ENCODE results near the gene MAP3K5.
"Not testable (repeated sequence)": the region's sequence is repeated elsewhere in the genome, so short reads cannot be mapped to it uniquely, and the experiment has no call there.

MAP3K5 gene

GRCh38 chr6:136792410-136793262, at the start of gene MAP3K5:
MAP3K5 (minus strand) TSS chr6:136792477; CDS start chr6:136792157, 320 bp downstream.
- H3K36me3 Mint-ChIP-seq = peaks cover 8% of the 10 kb centered on the region
- H3K27ac Mint-ChIP-seq = peak within 1 kb of the TSS; percentile 99
- DNase-seq (ENCODE audit: low spot score in 2 of 2) (peak; percentile 97), ATAC-seq (ENCODE audit: low read depth) (peak; percentile 66)
- H3K9me3 Mint-ChIP-seq = no peaks in the 10 kb centered on the region
- H3K4me1 Mint-ChIP-seq = peaks cover 21% of the 10 kb centered on the region
- H3K4me3 Mint-ChIP-seq = peak within 1 kb of the TSS; percentile 93
- no peaks in the 10 kb centered on the region for H3K27me3 Mint-ChIP-seq

GRCh38 chr6:136840276-136841001, 48.2 kb upstream of the MAP3K5 start:
- Mint-ChIP-seq H3K27me3 (no peaks in the 10 kb centered on the region), H3K36me3 (peaks cover 6% of the 10 kb centered on the region), H3K4me1 (peaks cover 4% of the 10 kb centered on the region), H3K4me3 (no peak overlapping the region), H3K9me3 (no peaks in the 10 kb centered on the region), H3K27ac (no peak overlapping the region)
- no peak for ATAC-seq (ENCODE audit: low read depth)
- DNase-seq (ENCODE audit: low spot score in 2 of 2) = no peak

- no peak for DNase-seq (ENCODE audit: low spot score in 2 of 2)
- Mint-ChIP-seq H3K4me1 (peaks cover 4% of the 10 kb centered on the region), H3K4me3 (no peak overlapping the region), H3K36me3 (peaks cover 49% of the 10 kb centered on the region), H3K27me3 (no peaks in the 10 kb centered on the region), H3K27ac (no peak overlapping the region), H3K9me3 (peaks cover 8% of the 10 kb centered on the region)
- no peak for ATAC-seq (ENCODE audit: low read depth)
These were observed 39.7 kb upstream of the MAP3K5 start for GRCh38 chr6:136831873-136832562.

- H3K27ac Mint-ChIP-seq = no peak overlapping the region
- ATAC-seq (ENCODE audit: low read depth) (no peak), DNase-seq (ENCODE audit: low spot score in 2 of 2) (no peak)
- H3K4me1 Mint-ChIP-seq = peaks cover 13% of the 10 kb centered on the region
- H3K36me3 Mint-ChIP-seq = peaks cover 37% of the 10 kb centered on the region
- no peaks in the 10 kb centered on the region for H3K27me3 Mint-ChIP-seq
- peaks cover 3% of the 10 kb centered on the region for H3K9me3 Mint-ChIP-seq
- H3K4me3 Mint-ChIP-seq = no peak overlapping the region
These were observed 33.9 kb upstream of the MAP3K5 start for GRCh38 chr6:136826216-136826615.

- Mint-ChIP-seq H3K9me3 (peaks cover 1% of the 10 kb centered on the region), H3K4me1 (peaks cover 13% of the 10 kb centered on the region), H3K4me3 (peak overlapping the region; percentile 91), H3K36me3 (peaks cover 16% of the 10 kb centered on the region), H3K27me3 (peaks cover 2% of the 10 kb centered on the region), H3K27ac (peak overlapping the region; percentile 96)
- ATAC-seq (ENCODE audit: low read depth) (no peak), DNase-seq (ENCODE audit: low spot score in 2 of 2) (no peak)
These were observed 30.9 kb upstream of the MAP3K5 start for GRCh38 chr6:136823128-136823660.

GRCh38 chr6:136822376-136823127, 30.3 kb upstream of the MAP3K5 start, which contains the start of gene PEX7:
PEX7 (plus strand) TSS chr6:136822592; CDS start chr6:136822666, 74 bp downstream.
- peak; percentile 90 for ATAC-seq (ENCODE audit: low read depth)
- Mint-ChIP-seq H3K4me3 (peak within 1 kb of the TSS; percentile 91), H3K36me3 (peaks cover 14% of the 10 kb centered on the region), H3K4me1 (peaks cover 13% of the 10 kb centered on the region), H3K27me3 (peaks cover 3% of the 10 kb centered on the region), H3K9me3 (peaks cover 1% of the 10 kb centered on the region), H3K27ac (peak within 1 kb of the TSS; percentile 96)
- DNase-seq (ENCODE audit: low spot score in 2 of 2) = peak; percentile 89 to 90

GRCh38 chr6:136822046-136822375, 29.7 kb upstream of the MAP3K5 start:
- ATAC-seq (ENCODE audit: low read depth) = no peak
- H3K27me3 Mint-ChIP-seq = peaks cover 5% of the 10 kb centered on the region
- peaks cover 11% of the 10 kb centered on the region for H3K36me3 Mint-ChIP-seq
- peak overlapping the region; percentile 91 for H3K4me3 Mint-ChIP-seq
- H3K4me1 Mint-ChIP-seq = peaks cover 11% of the 10 kb centered on the region
- peak overlapping the region; percentile 96 for H3K27ac Mint-ChIP-seq
- H3K9me3 Mint-ChIP-seq = no peaks in the 10 kb centered on the region
- no peak for DNase-seq (ENCODE audit: low spot score in 2 of 2)

GRCh38 chr6:136820561-136820960, 28.3 kb upstream of the MAP3K5 start:
- peaks cover 5% of the 10 kb centered on the region for H3K4me1 Mint-ChIP-seq
- DNase-seq (ENCODE audit: low spot score in 2 of 2) (no peak), ATAC-seq (ENCODE audit: low read depth) (no peak)
- H3K27me3 Mint-ChIP-seq = peaks cover 6% of the 10 kb centered on the region
- peaks cover 2% of the 10 kb centered on the region for H3K36me3 Mint-ChIP-seq
- H3K27ac Mint-ChIP-seq = no peak overlapping the region
- H3K9me3 Mint-ChIP-seq = no peaks in the 10 kb centered on the region
- H3K4me3 Mint-ChIP-seq = no peak overlapping the region

GRCh38 chr6:136816656-136817055, 24.4 kb upstream of the MAP3K5 start:
- H3K27ac Mint-ChIP-seq = no peak overlapping the region
- ATAC-seq (ENCODE audit: low read depth) = no peak
- H3K36me3 Mint-ChIP-seq = no peaks in the 10 kb centered on the region
- H3K4me1 Mint-ChIP-seq = peaks cover 1% of the 10 kb centered on the region
- no peak overlapping the region for H3K4me3 Mint-ChIP-seq
- H3K9me3 Mint-ChIP-seq = no peaks in the 10 kb centered on the region
- H3K27me3 Mint-ChIP-seq = peaks cover 6% of the 10 kb centered on the region
- DNase-seq (ENCODE audit: low spot score in 2 of 2) = no peak

GRCh38 chr6:136815608-136816007, 23.3 kb upstream of the MAP3K5 start:
- ATAC-seq (ENCODE audit: low read depth); DNase-seq (ENCODE audit: low spot score in 2 of 2); H3K27ac Mint-ChIP-seq; H3K4me1 Mint-ChIP-seq; H3K36me3 Mint-ChIP-seq; H3K27me3 Mint-ChIP-seq; H3K4me3 Mint-ChIP-seq; H3K9me3 Mint-ChIP-seq: not testable (repeated sequence)

- Mint-ChIP-seq H3K27me3 (peaks cover 1% of the 10 kb centered on the region), H3K27ac (no peak overlapping the region)
- DNase-seq (ENCODE audit: low spot score in 2 of 2) = no peak
These were observed 19.9 kb upstream of the MAP3K5 start for GRCh38 chr6:136812174-136812573.

GRCh38 chr6:136811272-136811671, 19.0 kb upstream of the MAP3K5 start:
- ATAC-seq (ENCODE audit: low read depth) (no peak), DNase-seq (ENCODE audit: low spot score in 2 of 2) (no peak)
- Mint-ChIP-seq H3K27me3 (no peaks in the 10 kb centered on the region), H3K4me3 (no peak overlapping the region), H3K4me1 (no peaks in the 10 kb centered on the region), H3K9me3 (no peaks in the 10 kb centered on the region), H3K27ac (no peak overlapping the region), H3K36me3 (no peaks in the 10 kb centered on the region)

More at GRCh38 chr6:136812174-136812573, 19.9 kb upstream of the MAP3K5 start:
- H3K4me3 Mint-ChIP-seq = no peak overlapping the region
- H3K36me3 Mint-ChIP-seq = no peaks in the 10 kb centered on the region
- no peak for ATAC-seq (ENCODE audit: low read depth)
- H3K4me1 Mint-ChIP-seq = no peaks in the 10 kb centered on the region
- no peaks in the 10 kb centered on the region for H3K9me3 Mint-ChIP-seq

- DNase-seq (ENCODE audit: low spot score in 2 of 2) = no peak
- H3K9me3 Mint-ChIP-seq = no peaks in the 10 kb centered on the region
These were observed 17.0 kb upstream of the MAP3K5 start for GRCh38 chr6:136809091-136809860.

More at GRCh38 chr6:136809091-136809860, 17.0 kb upstream of the MAP3K5 start:
- H3K27ac Mint-ChIP-seq = no peak overlapping the region
- no peaks in the 10 kb centered on the region for H3K36me3 Mint-ChIP-seq
- H3K4me1 Mint-ChIP-seq = no peaks in the 10 kb centered on the region
- H3K4me3 Mint-ChIP-seq = no peak overlapping the region
- no peaks in the 10 kb centered on the region for H3K27me3 Mint-ChIP-seq
- ATAC-seq (ENCODE audit: low read depth) = no peak
